Keratinocyte (primary cell): ENCODE data around the gene SMAD7. TPM values are rescaled to one million over a fixed set of nuclear protein-coding genes. Genes with fewer than 3 reads are reported as not detected.

Source experiments
- DNase-seq: peaks from one replicate; pipeline ENCODE4 v3.0.0-alpha.2; 2011; ENCODE audit warnings: low read depth, missing footprints, low spot score
- FAIRE-seq: peaks from 2 replicates; lab custom pipeline; 2011; peaks lifted over from hg19 to GRCh38; lab: Jason Lieb, UNC
- H2AFZ ChIP-seq: 2 replicates; pipeline ENCODE4 v1.6.0; 2012; ENCODE audit warnings: low read length, control low read depth, inconsistent platforms; ENCODE audit not compliant: control insufficient read depth
- H3K27ac ChIP-seq: 2 replicates; pipeline ENCODE4 v1.5.1; 2011; ENCODE audit warnings: low read length; ENCODE audit not compliant: control insufficient read depth, insufficient read depth
- H3K27me3 ChIP-seq: 3 replicates; pipeline ENCODE4 v1.6.0; 2011; ENCODE audit warnings: low read length; ENCODE audit not compliant: control insufficient read depth, insufficient read depth; ENCODE audit errors: extremely low read depth
- H3K36me3 ChIP-seq, 2 experiments: 2 replicates in 1 of 2; 3 replicates in 1 of 2; pipeline ENCODE4 v1.5.1; 2011; ENCODE audit warnings: low read length in 2 of 2, mild to moderate bottlenecking in 1 of 2; ENCODE audit not compliant: control insufficient read depth in 2 of 2, insufficient read depth in 2 of 2; ENCODE audit errors: extremely low read depth in 1 of 2
- H3K4me1 ChIP-seq: 3 replicates; pipeline ENCODE4 v1.5.1; 2011; ENCODE audit warnings: low read length; ENCODE audit not compliant: control insufficient read depth, insufficient read depth; ENCODE audit errors: extremely low read depth
- H3K4me2 ChIP-seq: 3 replicates; pipeline ENCODE4 v1.6.0; 2011; ENCODE audit warnings: low read depth, low read length; ENCODE audit not compliant: control insufficient read depth, insufficient read depth; ENCODE audit errors: extremely low read depth
- H3K4me3 ChIP-seq, 3 experiments: fragments of 200-600 bp in 1 of 3; sonication (generic) in 1 of 3; 2 replicates in 2 of 3; 3 replicates in 1 of 3; pipeline ENCODE4 v1.5.1; 2011 to 2016; ENCODE audit warnings: low read length in 3 of 3, mild to moderate bottlenecking in 3 of 3, control low read depth in 2 of 3, inconsistent platforms in 1 of 3, low read depth in 1 of 3, mixed read lengths in 1 of 3, mixed run types in 1 of 3, moderate library complexity in 1 of 3; ENCODE audit not compliant: control insufficient read depth in 2 of 3, insufficient read depth in 2 of 3; ENCODE audit errors: extremely low read depth in 1 of 3
- H3K79me2 ChIP-seq: 2 replicates; pipeline ENCODE4 v1.6.0; 2012; ENCODE audit warnings: low read length; ENCODE audit not compliant: control insufficient read depth, insufficient read depth
- H3K9ac ChIP-seq: 3 replicates; pipeline ENCODE4 v1.6.0; 2011; ENCODE audit warnings: low read length; ENCODE audit not compliant: control insufficient read depth, insufficient read depth; ENCODE audit errors: extremely low read depth
- H3K9me1 ChIP-seq: 3 replicates; pipeline ENCODE4 v1.6.0; 2011; ENCODE audit warnings: low read length; ENCODE audit not compliant: control insufficient read depth, insufficient read depth; ENCODE audit errors: extremely low read depth
- H3K9me3 ChIP-seq: 2 replicates; pipeline ENCODE4 v1.5.1; 2012; ENCODE audit warnings: low read depth, low read length; ENCODE audit not compliant: control insufficient read depth
- H4K20me1 ChIP-seq: 3 replicates; pipeline ENCODE4 v1.6.0; 2011; ENCODE audit warnings: low read length; ENCODE audit not compliant: control insufficient read depth, insufficient read depth; ENCODE audit errors: extremely low read depth
- EZH2 ChIP-seq: IDR thresholded peaks from one replicate; pipeline ENCODE4 v1.6.1; 2012; ENCODE audit warnings: inconsistent platforms, mild to moderate bottlenecking, low read length, moderate library complexity
- dilution Hi-C: fragments of 300-500 bp; cut with MboI; formaldehyde crosslinking; loops from one replicate; pipeline ENCODE4 v1.7.0; 2020; ENCODE audit warnings: low sequenced_read_pairs; ENCODE audit not compliant: extremely low pct_ligation_motif_present
- polyA plus RNA-seq, 5 experiments: library from polyadenylated mRNA; depleted of rRNA in 3 of 5; stranded (reverse) in 3 of 5; stranded (forward) in 1 of 5; unstranded in 1 of 5; fragments of >200 nt; gene quantifications; 1 replicate in 1 of 5; 2 replicates in 3 of 5; 3 replicates in 1 of 5; pipeline versions ENCODE4 v1.2.1 to v1.2.3, GENCODE V29; 2011 to 2012; ENCODE audit warnings: missing spikeins in 2 of 5, low read depth in 1 of 5, low replicate concordance in 1 of 5
- TF ChIP-seq, protein P1 (sequence below), 3 experiments: IDR thresholded peaks in 1 of 3; conservative IDR thresholded peaks in 1 of 3; optimal IDR thresholded peaks in 1 of 3; 2 replicates in 2 of 3; 3 replicates in 1 of 3; pipeline versions ENCODE3 to v1.5.1; 2011; ENCODE audit warnings: low read length in 3 of 3, mild to moderate bottlenecking in 3 of 3, moderate library complexity in 2 of 3, control low read depth in 1 of 3, inconsistent platforms in 1 of 3; ENCODE audit not compliant: insufficient read depth in 2 of 3; ENCODE audit errors: extremely low read depth in 1 of 3

The SMAD7 gene
- polyA plus RNA-seq, 1 donor (not counting 4 experiments of a cell fraction or from before 2014, with no cell fraction given) = 9.5 TPM

GRCh38 chr18:48967545-48967944, 16.8 kb upstream of the SMAD7 start:
- dilution Hi-C loops = no loop called here
- Histone ChIP-seq H2AFZ (no peak overlapping the region), H3K4me1 (no peaks in the 10 kb centered on the region), H3K79me2 (no peaks in the 10 kb centered on the region), H3K4me2 (no peak overlapping the region), H3K27ac (no peak overlapping the region), H4K20me1 (no peaks in the 10 kb centered on the region), H3K36me3 (no peaks in the 10 kb centered on the region), H3K9me1 (no peaks in the 10 kb centered on the region), H3K27me3 (no peaks in the 10 kb centered on the region), H3K9me3 (no peaks in the 10 kb centered on the region), H3K9ac (no peak overlapping the region), H3K4me3 (no peak overlapping the region)
- TF ChIP-seq EZH2 = no peak
- TF ChIP-seq, protein P1, sequence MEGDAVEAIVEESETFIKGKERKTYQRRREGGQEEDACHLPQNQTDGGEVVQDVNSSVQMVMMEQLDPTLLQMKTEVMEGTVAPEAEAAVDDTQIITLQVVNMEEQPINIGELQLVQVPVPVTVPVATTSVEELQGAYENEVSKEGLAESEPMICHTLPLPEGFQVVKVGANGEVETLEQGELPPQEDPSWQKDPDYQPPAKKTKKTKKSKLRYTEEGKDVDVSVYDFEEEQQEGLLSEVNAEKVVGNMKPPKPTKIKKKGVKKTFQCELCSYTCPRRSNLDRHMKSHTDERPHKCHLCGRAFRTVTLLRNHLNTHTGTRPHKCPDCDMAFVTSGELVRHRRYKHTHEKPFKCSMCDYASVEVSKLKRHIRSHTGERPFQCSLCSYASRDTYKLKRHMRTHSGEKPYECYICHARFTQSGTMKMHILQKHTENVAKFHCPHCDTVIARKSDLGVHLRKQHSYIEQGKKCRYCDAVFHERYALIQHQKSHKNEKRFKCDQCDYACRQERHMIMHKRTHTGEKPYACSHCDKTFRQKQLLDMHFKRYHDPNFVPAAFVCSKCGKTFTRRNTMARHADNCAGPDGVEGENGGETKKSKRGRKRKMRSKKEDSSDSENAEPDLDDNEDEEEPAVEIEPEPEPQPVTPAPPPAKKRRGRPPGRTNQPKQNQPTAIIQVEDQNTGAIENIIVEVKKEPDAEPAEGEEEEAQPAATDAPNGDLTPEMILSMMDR (optimal IDR thresholded peaks at IDR 0.05 in 1 of 3, IDR thresholded peaks at IDR 0.05 in 1 of 3, conservative IDR thresholded peaks at IDR 0.05 in 1 of 3; ENCODE audit: extremely low read depth in 1 of 3, insufficient read depth in 2 of 3, low read length in 3 of 3) = no peak
- no peak for FAIRE-seq
- no peak for DNase-seq

DNA sequence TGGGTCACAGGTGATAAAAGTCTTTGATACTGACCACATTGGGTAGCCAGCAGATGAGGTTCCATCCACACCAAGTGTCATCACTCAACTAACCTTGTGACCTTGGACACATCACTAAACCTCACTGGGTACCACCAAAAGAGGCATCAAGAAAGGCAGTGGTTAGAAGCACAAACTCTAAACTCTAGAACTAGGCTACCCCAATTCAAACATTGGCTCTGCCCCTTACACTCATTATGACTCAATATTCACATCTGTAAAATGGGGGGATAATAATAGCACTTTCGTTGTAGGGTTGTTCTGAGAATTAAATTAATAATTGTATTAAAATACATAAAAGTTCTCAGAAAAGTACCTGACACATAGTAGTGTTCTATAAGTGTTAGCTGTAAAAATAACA, 15.8 kb upstream of the SMAD7 start:
- Histone ChIP-seq H3K4me3 (no peak overlapping the region), H3K27me3 (no peaks in the 10 kb centered on the region), H3K9me1 (no peaks in the 10 kb centered on the region), H3K4me1 (peaks cover under 1% of the 10 kb centered on the region), H2AFZ (no peak overlapping the region), H4K20me1 (no peaks in the 10 kb centered on the region), H3K9ac (no peak overlapping the region), H3K4me2 (no peak overlapping the region), H3K79me2 (no peaks in the 10 kb centered on the region), H3K36me3 (no peaks in the 10 kb centered on the region), H3K9me3 (no peaks in the 10 kb centered on the region), H3K27ac (no peak overlapping the region)
- FAIRE-seq (no peak), DNase-seq (no peak)
- TF ChIP-seq, protein P1 (optimal IDR thresholded peaks at IDR 0.05 in 1 of 3, IDR thresholded peaks at IDR 0.05 in 1 of 3, conservative IDR thresholded peaks at IDR 0.05 in 1 of 3; ENCODE audit: extremely low read depth in 1 of 3, insufficient read depth in 2 of 3, low read length in 3 of 3) = no peak
- no peak for TF ChIP-seq EZH2
- dilution Hi-C loops = no loop called here
